ENCODE results near the gene CCNE1.

GRCh38 chr19:29789007-29789406 lies 22.8 kb upstream of the CCNE1 start:
- TF ChIP-seq CTCF (CRISPR knock-in tag; IDR thresholded peaks at IDR 0.05) = no peak
- no peak for TF ChIP-seq FOXA1 (IDR thresholded peaks at IDR 0.05)
- no peak for TF ChIP-seq FOXA1 (CRISPR knock-in tag; IDR thresholded peaks at IDR 0.05)
- no peak for TF ChIP-seq CBFB (CRISPR knock-in tag; IDR thresholded peaks at IDR 0.05)
- no peak for TF ChIP-seq JUND (CRISPR knock-in tag; IDR thresholded peaks at IDR 0.05)
- TF ChIP-seq ZNF619 (CRISPR knock-in tag; IDR thresholded peaks at IDR 0.05) = no peak
- TF ChIP-seq TEAD3 (CRISPR knock-in tag; optimal IDR thresholded peaks at IDR 0.05; ENCODE audit: borderline replicate concordance) = no peak
- no peak for TF ChIP-seq PRDM15 (CRISPR knock-in tag; IDR thresholded peaks at IDR 0.05)
- TF ChIP-seq ZNF441 (CRISPR knock-in tag; IDR thresholded peaks at IDR 0.05; ENCODE audit: borderline replicate concordance) = no peak
- TF ChIP-seq HOXD1 (CRISPR knock-in tag; IDR thresholded peaks at IDR 0.05) = no peak
- TF ChIP-seq KAT2B (IDR thresholded peaks at IDR 0.05; ENCODE audit: borderline replicate concordance, low read depth, low read length) = no peak
- TF ChIP-seq SIN3B (IDR thresholded peaks at IDR 0.05; ENCODE audit: low read length) = no peak
- TF ChIP-seq MNT (IDR thresholded peaks at IDR 0.05) = no peak
